ENCODE data around the gene OTOA.

DNA sequence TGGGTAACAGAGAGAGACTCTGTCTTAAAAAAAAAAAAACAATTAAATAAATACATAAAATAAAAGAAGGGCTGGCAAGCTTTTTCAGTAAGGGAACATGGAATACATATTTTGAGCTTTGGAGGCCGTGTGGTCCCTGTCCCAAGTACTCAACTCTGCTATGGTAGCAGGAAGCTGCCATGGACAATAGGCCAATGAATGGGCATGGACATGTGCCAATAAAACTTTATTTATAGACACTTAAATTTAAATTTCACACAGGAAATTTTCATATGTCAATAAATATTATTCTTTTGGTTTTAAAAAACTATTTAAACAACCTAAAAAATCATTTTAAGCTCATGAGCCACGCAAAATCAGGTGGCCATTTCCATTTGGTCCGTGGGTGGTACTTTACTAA, 3.8 kb downstream of the OTOA start:
- TF ChIP-seq, protein P1, sequence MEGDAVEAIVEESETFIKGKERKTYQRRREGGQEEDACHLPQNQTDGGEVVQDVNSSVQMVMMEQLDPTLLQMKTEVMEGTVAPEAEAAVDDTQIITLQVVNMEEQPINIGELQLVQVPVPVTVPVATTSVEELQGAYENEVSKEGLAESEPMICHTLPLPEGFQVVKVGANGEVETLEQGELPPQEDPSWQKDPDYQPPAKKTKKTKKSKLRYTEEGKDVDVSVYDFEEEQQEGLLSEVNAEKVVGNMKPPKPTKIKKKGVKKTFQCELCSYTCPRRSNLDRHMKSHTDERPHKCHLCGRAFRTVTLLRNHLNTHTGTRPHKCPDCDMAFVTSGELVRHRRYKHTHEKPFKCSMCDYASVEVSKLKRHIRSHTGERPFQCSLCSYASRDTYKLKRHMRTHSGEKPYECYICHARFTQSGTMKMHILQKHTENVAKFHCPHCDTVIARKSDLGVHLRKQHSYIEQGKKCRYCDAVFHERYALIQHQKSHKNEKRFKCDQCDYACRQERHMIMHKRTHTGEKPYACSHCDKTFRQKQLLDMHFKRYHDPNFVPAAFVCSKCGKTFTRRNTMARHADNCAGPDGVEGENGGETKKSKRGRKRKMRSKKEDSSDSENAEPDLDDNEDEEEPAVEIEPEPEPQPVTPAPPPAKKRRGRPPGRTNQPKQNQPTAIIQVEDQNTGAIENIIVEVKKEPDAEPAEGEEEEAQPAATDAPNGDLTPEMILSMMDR (IDR thresholded peaks at IDR 0.05; ENCODE audit: low read length), result no peak
- no peak for TF ChIP-seq EZH2 (IDR thresholded peaks at IDR 0.05; ENCODE audit: borderline replicate concordance, low read length)

Measured in OCI-LY1 (cell line).